Left kidney (tissue), 1 donor: ENCODE results near the gene PDPN. TPM values are rescaled to one million over a fixed set of nuclear protein-coding genes. Genes with fewer than 3 reads are reported as not detected.

ENCODE experiments used
- polyA plus RNA-seq: library from polyadenylated mRNA; unstranded; fragments of 120-200 nt; gene quantifications from one replicate; pipeline ENCODE4 v1.2.1, GENCODE V29; 2013; ENCODE audit not compliant: insufficient read length

Gene PDPN
- polyA plus RNA-seq, 1 donor: 16.4 TPM

Other genes with a start within 250 kb of the PDPN start
- gene PRAMEF14, start 236.7 kb upstream of the PDPN start, polyA plus RNA-seq: not detected
- gene PRAMEF19, start 211.9 kb upstream of the PDPN start, polyA plus RNA-seq: not detected
- gene PRAMEF17, start 194.2 kb upstream of the PDPN start, polyA plus RNA-seq: not detected
- not detected for gene PRAMEF20, start 173.4 kb upstream of the PDPN start, polyA plus RNA-seq
- gene LRRC38, start 69.8 kb upstream of the PDPN start, polyA plus RNA-seq: not detected
- gene PRDM2, start 116.4 kb downstream of the PDPN start, polyA plus RNA-seq: 43.3 TPM